Loucy (cell line): ENCODE measurements around the gene FAR1.

Experiments
- CTCF ChIP-seq: fragments of 200-600 bp; sonication (generic); conservative IDR thresholded peaks from 2 replicates; pipeline ENCODE4 v1.5.1; 2014; ENCODE audit warnings: mild to moderate bottlenecking, antibody characterized with exemption, low read length
- EZH2phosphoT487 ChIP-seq: fragments of 200-600 bp; IDR thresholded peaks from 2 replicates; pipeline ENCODE4 v1.6.1; 2018; ENCODE audit warnings: antibody characterized with exemption, mild to moderate bottlenecking, moderate library complexity, borderline replicate concordance

GRCh38 chr11:13728076-13728475 is 59.6 kb downstream of the FAR1 start:
- TF ChIP-seq CTCF (no peak), EZH2phosphoT487 (no peak)
